ENCODE measurements around the gene MPO. TPM values are rescaled to one million over a fixed set of nuclear protein-coding genes. Genes with fewer than 3 reads are reported as not detected.

MPO gene
- total and polyA plus RNA-seq, 4 donors = 0.14 to 221 (median 0.52) TPM

DNA sequence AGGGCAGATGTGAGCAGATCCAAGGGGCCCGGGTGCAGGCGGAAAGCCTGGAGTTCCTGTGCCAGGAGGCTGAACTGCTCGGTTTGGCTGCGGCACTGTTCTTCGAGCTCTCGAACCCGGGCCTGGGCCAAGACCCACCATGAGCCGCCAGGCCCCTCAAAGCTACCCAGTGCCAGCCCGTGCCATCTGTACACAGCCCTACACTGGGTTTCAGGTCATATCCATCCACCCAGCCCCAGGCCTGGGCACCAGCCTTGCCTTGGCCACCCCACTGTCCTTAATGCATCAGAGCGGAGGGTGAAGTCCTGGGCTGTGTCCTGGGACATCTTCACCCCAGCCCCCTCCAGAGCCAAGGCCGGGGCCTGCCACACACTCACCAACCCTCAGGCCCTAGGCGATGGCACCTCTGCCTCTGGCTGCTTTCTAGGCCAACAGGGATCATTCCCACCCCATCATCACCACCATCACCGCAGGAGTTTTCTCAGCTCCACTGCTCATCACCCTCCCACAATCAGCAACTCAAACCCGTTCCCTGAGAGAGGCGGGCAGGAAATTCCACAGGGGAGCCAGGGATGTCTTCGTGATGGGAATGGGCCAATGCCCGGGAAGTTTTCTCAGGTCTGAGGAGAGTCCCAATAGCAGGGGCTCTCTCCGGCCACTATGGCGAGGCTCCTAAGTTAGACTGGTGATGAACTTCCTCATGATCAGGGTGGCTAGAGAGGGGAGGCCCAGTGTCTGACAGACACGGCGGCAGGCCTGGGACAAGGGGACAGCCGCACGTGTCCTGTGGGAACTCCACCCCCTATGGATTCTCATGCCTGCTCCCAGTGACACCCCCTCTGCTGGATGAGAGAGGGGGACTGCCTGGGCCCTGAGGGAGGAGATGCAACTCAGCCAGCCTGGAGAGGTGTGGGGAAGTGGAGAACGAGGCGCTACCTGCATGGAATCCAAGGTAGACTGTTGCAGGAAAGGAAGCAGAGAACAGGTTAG is 38.7 kb upstream of the MPO start:
- WGBS = 93% methylated on average over 25 of the region's 25 CpGs
- Histone ChIP-seq H3K27ac (ENCODE audit: low read depth in 1 of 2, low read length in 2 of 2) (no peak overlapping the region), H3K4me1 (ENCODE audit: control insufficient read depth in 4 of 4, insufficient read depth in 4 of 4, low read length in 3 of 4) (peaks cover 2 to 6% (median 5%) of the 10 kb centered on the region in 4 donors), H3K4me3 (ENCODE audit: low read depth in 1 of 3, low read length in 3 of 3) (no peak overlapping the region), H3K9ac (ENCODE audit: low read depth in 1 of 2, low read length in 2 of 2) (no peak overlapping the region), H3K27me3 (ENCODE audit: control insufficient read depth in 4 of 4, insufficient read depth in 4 of 4, low read length in 3 of 4) (no peaks in the 10 kb centered on the region), H3K9me3 (ENCODE audit: control insufficient read depth in 4 of 4, low read length in 3 of 4) (no peaks in the 10 kb centered on the region), H3K36me3 (ENCODE audit: control insufficient read depth in 4 of 4, insufficient read depth in 3 of 4, low read depth in 1 of 4, low read length in 3 of 4) (peaks cover 0 to 2% (median 0%) of the 10 kb centered on the region in 4 donors)
- DNase-seq (ENCODE audit: low spot score) = no peak
- TF ChIP-seq HNF4A (conservative IDR thresholded peaks at IDR 0.05) (no peak), EGR1 (IDR thresholded peaks at IDR 0.05; ENCODE audit: low read depth in 2 of 2) (no peak), FOXA1 (IDR thresholded peaks at IDR 0.05) (no peak), JUND (IDR thresholded peaks at IDR 0.05) (no peak), GABPA (IDR thresholded peaks at IDR 0.05 in 1 of 2, conservative IDR thresholded peaks at IDR 0.05 in 1 of 2) (no peak), RXRA (IDR thresholded peaks at IDR 0.05) (no peak), NR2F2 (IDR thresholded peaks at IDR 0.05) (no peak), SP1 (IDR thresholded peaks at IDR 0.05) (no peak)
- TF ChIP-seq, protein P1, sequence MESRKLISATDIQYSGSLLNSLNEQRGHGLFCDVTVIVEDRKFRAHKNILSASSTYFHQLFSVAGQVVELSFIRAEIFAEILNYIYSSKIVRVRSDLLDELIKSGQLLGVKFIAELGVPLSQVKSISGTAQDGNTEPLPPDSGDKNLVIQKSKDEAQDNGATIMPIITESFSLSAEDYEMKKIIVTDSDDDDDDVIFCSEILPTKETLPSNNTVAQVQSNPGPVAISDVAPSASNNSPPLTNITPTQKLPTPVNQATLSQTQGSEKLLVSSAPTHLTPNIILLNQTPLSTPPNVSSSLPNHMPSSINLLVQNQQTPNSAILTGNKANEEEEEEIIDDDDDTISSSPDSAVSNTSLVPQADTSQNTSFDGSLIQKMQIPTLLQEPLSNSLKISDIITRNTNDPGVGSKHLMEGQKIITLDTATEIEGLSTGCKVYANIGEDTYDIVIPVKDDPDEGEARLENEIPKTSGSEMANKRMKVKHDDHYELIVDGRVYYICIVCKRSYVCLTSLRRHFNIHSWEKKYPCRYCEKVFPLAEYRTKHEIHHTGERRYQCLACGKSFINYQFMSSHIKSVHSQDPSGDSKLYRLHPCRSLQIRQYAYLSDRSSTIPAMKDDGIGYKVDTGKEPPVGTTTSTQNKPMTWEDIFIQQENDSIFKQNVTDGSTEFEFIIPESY (IDR thresholded peaks at IDR 0.05) = no peak
- TF ChIP-seq, protein P2, sequence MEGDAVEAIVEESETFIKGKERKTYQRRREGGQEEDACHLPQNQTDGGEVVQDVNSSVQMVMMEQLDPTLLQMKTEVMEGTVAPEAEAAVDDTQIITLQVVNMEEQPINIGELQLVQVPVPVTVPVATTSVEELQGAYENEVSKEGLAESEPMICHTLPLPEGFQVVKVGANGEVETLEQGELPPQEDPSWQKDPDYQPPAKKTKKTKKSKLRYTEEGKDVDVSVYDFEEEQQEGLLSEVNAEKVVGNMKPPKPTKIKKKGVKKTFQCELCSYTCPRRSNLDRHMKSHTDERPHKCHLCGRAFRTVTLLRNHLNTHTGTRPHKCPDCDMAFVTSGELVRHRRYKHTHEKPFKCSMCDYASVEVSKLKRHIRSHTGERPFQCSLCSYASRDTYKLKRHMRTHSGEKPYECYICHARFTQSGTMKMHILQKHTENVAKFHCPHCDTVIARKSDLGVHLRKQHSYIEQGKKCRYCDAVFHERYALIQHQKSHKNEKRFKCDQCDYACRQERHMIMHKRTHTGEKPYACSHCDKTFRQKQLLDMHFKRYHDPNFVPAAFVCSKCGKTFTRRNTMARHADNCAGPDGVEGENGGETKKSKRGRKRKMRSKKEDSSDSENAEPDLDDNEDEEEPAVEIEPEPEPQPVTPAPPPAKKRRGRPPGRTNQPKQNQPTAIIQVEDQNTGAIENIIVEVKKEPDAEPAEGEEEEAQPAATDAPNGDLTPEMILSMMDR (IDR thresholded peaks at IDR 0.05; ENCODE audit: low read depth, low read length, missing input control) = no peak
- TF ChIP-seq, protein P3, sequence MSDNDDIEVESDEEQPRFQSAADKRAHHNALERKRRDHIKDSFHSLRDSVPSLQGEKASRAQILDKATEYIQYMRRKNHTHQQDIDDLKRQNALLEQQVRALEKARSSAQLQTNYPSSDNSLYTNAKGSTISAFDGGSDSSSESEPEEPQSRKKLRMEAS (IDR thresholded peaks at IDR 0.05) = no peak
- TF ChIP-seq, protein P4, sequence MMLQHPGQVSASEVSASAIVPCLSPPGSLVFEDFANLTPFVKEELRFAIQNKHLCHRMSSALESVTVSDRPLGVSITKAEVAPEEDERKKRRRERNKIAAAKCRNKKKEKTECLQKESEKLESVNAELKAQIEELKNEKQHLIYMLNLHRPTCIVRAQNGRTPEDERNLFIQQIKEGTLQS (IDR thresholded peaks at IDR 0.05) = no peak
- TF ChIP-seq, protein P5, sequence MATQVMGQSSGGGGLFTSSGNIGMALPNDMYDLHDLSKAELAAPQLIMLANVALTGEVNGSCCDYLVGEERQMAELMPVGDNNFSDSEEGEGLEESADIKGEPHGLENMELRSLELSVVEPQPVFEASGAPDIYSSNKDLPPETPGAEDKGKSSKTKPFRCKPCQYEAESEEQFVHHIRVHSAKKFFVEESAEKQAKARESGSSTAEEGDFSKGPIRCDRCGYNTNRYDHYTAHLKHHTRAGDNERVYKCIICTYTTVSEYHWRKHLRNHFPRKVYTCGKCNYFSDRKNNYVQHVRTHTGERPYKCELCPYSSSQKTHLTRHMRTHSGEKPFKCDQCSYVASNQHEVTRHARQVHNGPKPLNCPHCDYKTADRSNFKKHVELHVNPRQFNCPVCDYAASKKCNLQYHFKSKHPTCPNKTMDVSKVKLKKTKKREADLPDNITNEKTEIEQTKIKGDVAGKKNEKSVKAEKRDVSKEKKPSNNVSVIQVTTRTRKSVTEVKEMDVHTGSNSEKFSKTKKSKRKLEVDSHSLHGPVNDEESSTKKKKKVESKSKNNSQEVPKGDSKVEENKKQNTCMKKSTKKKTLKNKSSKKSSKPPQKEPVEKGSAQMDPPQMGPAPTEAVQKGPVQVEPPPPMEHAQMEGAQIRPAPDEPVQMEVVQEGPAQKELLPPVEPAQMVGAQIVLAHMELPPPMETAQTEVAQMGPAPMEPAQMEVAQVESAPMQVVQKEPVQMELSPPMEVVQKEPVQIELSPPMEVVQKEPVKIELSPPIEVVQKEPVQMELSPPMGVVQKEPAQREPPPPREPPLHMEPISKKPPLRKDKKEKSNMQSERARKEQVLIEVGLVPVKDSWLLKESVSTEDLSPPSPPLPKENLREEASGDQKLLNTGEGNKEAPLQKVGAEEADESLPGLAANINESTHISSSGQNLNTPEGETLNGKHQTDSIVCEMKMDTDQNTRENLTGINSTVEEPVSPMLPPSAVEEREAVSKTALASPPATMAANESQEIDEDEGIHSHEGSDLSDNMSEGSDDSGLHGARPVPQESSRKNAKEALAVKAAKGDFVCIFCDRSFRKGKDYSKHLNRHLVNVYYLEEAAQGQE (IDR thresholded peaks at IDR 0.05) = no peak

Data from liver (tissue), 9 donors.